Neural cell (in vitro differentiated cells): ENCODE results near the gene BMI1. TPM values are rescaled to one million over a fixed set of nuclear protein-coding genes. Genes with fewer than 3 reads are reported as not detected.

Experiments used
- H2AFZ ChIP-seq: fragments of 200-600, 300-800 bp; sonication (generic), shearing (Covaris generic); 2 replicates; pipeline ENCODE4 v1.6.0; 2014; ENCODE audit warnings: low read depth, mild to moderate bottlenecking, antibody characterized with exemption, low read length, moderate library complexity
- H3F3A ChIP-seq: fragments of 200-600 bp; shearing (Covaris generic); 2 replicates; pipeline ENCODE4 v1.6.1; 2016; ENCODE audit warnings: mild to moderate bottlenecking, moderate library complexity, mixed read lengths, antibody characterized with exemption, low read length; ENCODE audit not compliant: insufficient read depth, poor library complexity, severe bottlenecking
- H3K27ac ChIP-seq: fragments of 200-600, 300-800 bp; sonication (generic), shearing (Covaris generic); 2 replicates; pipeline ENCODE4 v1.5.1; 2014; ENCODE audit warnings: mild to moderate bottlenecking, low read length, moderate library complexity
- H3K27me3 ChIP-seq: fragments of 300-800, 200-600 bp; sonication (generic), shearing (Covaris generic); 2 replicates; pipeline ENCODE4 v1.6.0; 2014; ENCODE audit warnings: mild to moderate bottlenecking, low read depth, low read length, moderate library complexity; ENCODE audit not compliant: insufficient read depth
- H3K36me3 ChIP-seq: fragments of 300-800, 200-600 bp; sonication (generic), shearing (Covaris generic); 2 replicates; pipeline ENCODE4 v1.5.1; 2014; ENCODE audit warnings: mild to moderate bottlenecking, antibody characterized with exemption, low read length, moderate library complexity; ENCODE audit not compliant: insufficient read depth
- H3K4me2 ChIP-seq: fragments of 300-800, 200-600 bp; sonication (generic), shearing (Covaris generic); 2 replicates; pipeline ENCODE4 v1.6.0; 2014; ENCODE audit warnings: mild to moderate bottlenecking, low read length
- H3K4me3 ChIP-seq: fragments of 300-800, 200-600 bp; sonication (generic), shearing (Covaris generic); 2 replicates; pipeline ENCODE4 v1.5.1; 2014; ENCODE audit warnings: mild to moderate bottlenecking, low read length, moderate library complexity
- H3K79me2 ChIP-seq: fragments of 200-600 bp; shearing (Covaris generic); replicated peaks from 2 replicates; pipeline ENCODE4 v1.6.0; 2014; ENCODE audit warnings: mild to moderate bottlenecking, low read length, moderate library complexity; ENCODE audit not compliant: insufficient read depth
- H3K9ac ChIP-seq: fragments of 300-800, 200-600 bp; sonication (generic), shearing (Covaris generic); 2 replicates; pipeline ENCODE4 v1.6.1; 2016; ENCODE audit warnings: mild to moderate bottlenecking, low read length, mixed read lengths
- H3K9me2 ChIP-seq: fragments of 200-600 bp; shearing (Covaris generic); 2 replicates; pipeline ENCODE4 v1.6.1; 2016; ENCODE audit warnings: mild to moderate bottlenecking, low read length, mixed read lengths; ENCODE audit not compliant: insufficient read depth
- H3K9me3 ChIP-seq: fragments of 200-600, 300-800 bp; sonication (generic), shearing (Covaris generic); 2 replicates; pipeline ENCODE4 v1.6.1; 2016; ENCODE audit warnings: mild to moderate bottlenecking, mixed run types, low read length, moderate library complexity, mixed read lengths
- H4K20me1 ChIP-seq: fragments of 200-600 bp; shearing (Covaris generic); 2 replicates; pipeline ENCODE4 v1.6.1; 2016; ENCODE audit warnings: mild to moderate bottlenecking, mixed run types; ENCODE audit not compliant: insufficient read depth
- CTCF ChIP-seq: fragments of 450-650 bp; IDR thresholded peaks from 2 replicates; pipeline ENCODE4 v1.5.1; 2014; ENCODE audit warnings: antibody characterized with exemption, mild to moderate bottlenecking, moderate library complexity; ENCODE audit not compliant: poor library complexity, severe bottlenecking
- EP300 ChIP-seq: fragments of 450-650 bp; conservative IDR thresholded peaks from 2 replicates; pipeline ENCODE4 v1.6.1; 2014; ENCODE audit warnings: antibody characterized with exemption, mild to moderate bottlenecking, moderate library complexity; ENCODE audit not compliant: poor library complexity, severe bottlenecking
- EZH2 ChIP-seq: fragments of 200-600, 300-800 bp; shearing (Covaris generic), sonication (generic); IDR thresholded peaks from 2 replicates; pipeline ENCODE4 v1.6.1; 2014; ENCODE audit warnings: antibody characterized with exemption, low read length, borderline replicate concordance, mild to moderate bottlenecking; ENCODE audit not compliant: insufficient read depth, poor library complexity, severe bottlenecking
- MXI1 ChIP-seq: fragments of 450-650 bp; conservative IDR thresholded peaks from 2 replicates; pipeline ENCODE4 v1.6.1; 2014; ENCODE audit warnings: antibody characterized with exemption, mild to moderate bottlenecking; ENCODE audit not compliant: poor library complexity, severe bottlenecking
- POLR2AphosphoS5 ChIP-seq: IDR thresholded peaks from 2 replicates; pipeline ENCODE4 v1.6.1; 2012
- RAD21 ChIP-seq: fragments of 450-650 bp; conservative IDR thresholded peaks from 2 replicates; pipeline ENCODE4 v1.6.1; 2014; ENCODE audit warnings: antibody characterized with exemption, mild to moderate bottlenecking, moderate library complexity
- REST ChIP-seq: IDR thresholded peaks from 2 replicates; pipeline ENCODE4 v1.6.1; 2012; ENCODE audit warnings: borderline replicate concordance
- SMC3 ChIP-seq: fragments of 450-650 bp; conservative IDR thresholded peaks from 2 replicates; pipeline ENCODE4 v1.6.1; 2014; ENCODE audit warnings: antibody characterized with exemption, mild to moderate bottlenecking, moderate library complexity; ENCODE audit not compliant: poor library complexity
- TAF1 ChIP-seq: IDR thresholded peaks from 2 replicates; pipeline ENCODE4 v1.6.1; 2012; ENCODE audit warnings: low read depth
- polyA plus RNA-seq: library from polyadenylated mRNA; depleted of rRNA; stranded (reverse); fragments of >200 nt; gene quantifications from 2 replicates; pipeline ENCODE4 v1.2.3, GENCODE V29; 2014

Gene BMI1
- polyA plus RNA-seq, 1 donor from 2014 or later, result 86.8 TPM

GRCh38 chr10:22370320-22370719, 49.4 kb downstream of the BMI1 start:
- Histone ChIP-seq H2AFZ (no peak overlapping the region), H3K79me2 (no peaks in the 10 kb centered on the region), H3K9me2 (no peaks in the 10 kb centered on the region), H3F3A (no peaks in the 10 kb centered on the region), H3K9ac (no peak overlapping the region), H3K4me3 (no peak overlapping the region), H3K4me2 (no peak overlapping the region), H3K27me3 (no peaks in the 10 kb centered on the region), H4K20me1 (no peaks in the 10 kb centered on the region), H3K9me3 (no peaks in the 10 kb centered on the region), H3K27ac (no peak overlapping the region), H3K36me3 (no peaks in the 10 kb centered on the region)
- TF ChIP-seq EP300, result no peak
- TF ChIP-seq SMC3, result no peak
- TF ChIP-seq RAD21, result no peak
- no peak for TF ChIP-seq TAF1
- TF ChIP-seq POLR2AphosphoS5, result no peak
- no peak for TF ChIP-seq EZH2
- no peak for TF ChIP-seq MXI1
- TF ChIP-seq CTCF, result no peak
- TF ChIP-seq REST, result no peak

DNA sequence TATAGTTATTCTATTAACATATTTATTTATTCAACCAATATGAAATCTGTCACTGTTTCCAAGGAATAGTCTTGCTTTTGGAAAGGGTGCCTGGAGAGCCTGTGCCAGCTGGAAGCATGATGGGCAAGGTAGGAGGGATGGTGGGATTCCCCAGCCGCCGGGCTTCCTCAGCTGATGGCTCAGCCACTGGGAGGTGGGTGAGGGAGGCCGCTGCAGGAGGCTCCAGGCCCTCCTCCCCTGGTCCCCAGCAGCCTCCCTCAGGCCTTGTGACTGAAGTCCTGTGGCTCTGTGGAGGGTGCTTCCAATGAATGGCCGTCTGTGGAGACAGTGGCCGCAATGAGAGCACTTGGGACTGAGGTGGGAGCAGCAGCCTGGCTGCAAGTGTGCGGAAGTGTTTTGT, 51.4 kb downstream of the BMI1 start:
- Histone ChIP-seq H3K9me2 (no peaks in the 10 kb centered on the region), H3K4me2 (no peak overlapping the region), H3K9me3 (no peaks in the 10 kb centered on the region), H3K9ac (no peak overlapping the region), H3K27ac (no peak overlapping the region), H3K36me3 (no peaks in the 10 kb centered on the region), H2AFZ (no peak overlapping the region), H3K79me2 (no peaks in the 10 kb centered on the region), H3K4me3 (no peak overlapping the region), H4K20me1 (no peaks in the 10 kb centered on the region), H3F3A (no peaks in the 10 kb centered on the region), H3K27me3 (no peaks in the 10 kb centered on the region)
- no peak for TF ChIP-seq EP300
- no peak for TF ChIP-seq SMC3
- no peak for TF ChIP-seq POLR2AphosphoS5
- TF ChIP-seq CTCF, result no peak
- TF ChIP-seq REST, result no peak
